Activated CD4-positive, alpha-beta T cell treated with anti-CD3 and anti-CD28 coated beads, Interleukin-2, amount 50 U/mL, for 16 hours (primary cell): ENCODE measurements around the gene TBC1D22A.
"Not testable (repeated sequence)": the region's sequence is repeated elsewhere in the genome, so short reads cannot be mapped to it uniquely, and the experiment has no call there.

Experiments
- DNase-seq: peaks from one replicate; pipeline ENCODE4 v3.0.0-alpha.2; 2020

Gene TBC1D22A

DNA sequence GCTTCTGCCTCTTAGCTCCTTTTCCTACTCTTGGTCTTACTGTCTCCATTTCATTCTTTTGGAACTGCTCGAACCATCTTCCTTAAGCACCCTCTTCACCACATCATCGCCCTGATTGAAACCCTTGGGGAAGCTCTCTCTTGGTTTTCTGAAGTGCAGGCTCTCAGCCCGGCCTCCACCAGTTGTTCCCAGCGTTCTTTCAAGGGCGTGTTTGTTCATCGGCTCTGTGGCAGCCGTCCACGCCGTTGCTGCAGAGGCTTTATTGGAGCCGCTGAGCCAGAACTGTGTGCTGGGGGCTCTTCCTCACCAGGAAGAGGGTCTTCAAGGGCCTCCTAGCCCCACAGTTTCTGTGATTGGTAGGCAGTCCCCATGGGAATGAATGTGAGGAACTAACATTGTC is 214.1 kb downstream of the TBC1D22A start:
- no peak for DNase-seq

DNA sequence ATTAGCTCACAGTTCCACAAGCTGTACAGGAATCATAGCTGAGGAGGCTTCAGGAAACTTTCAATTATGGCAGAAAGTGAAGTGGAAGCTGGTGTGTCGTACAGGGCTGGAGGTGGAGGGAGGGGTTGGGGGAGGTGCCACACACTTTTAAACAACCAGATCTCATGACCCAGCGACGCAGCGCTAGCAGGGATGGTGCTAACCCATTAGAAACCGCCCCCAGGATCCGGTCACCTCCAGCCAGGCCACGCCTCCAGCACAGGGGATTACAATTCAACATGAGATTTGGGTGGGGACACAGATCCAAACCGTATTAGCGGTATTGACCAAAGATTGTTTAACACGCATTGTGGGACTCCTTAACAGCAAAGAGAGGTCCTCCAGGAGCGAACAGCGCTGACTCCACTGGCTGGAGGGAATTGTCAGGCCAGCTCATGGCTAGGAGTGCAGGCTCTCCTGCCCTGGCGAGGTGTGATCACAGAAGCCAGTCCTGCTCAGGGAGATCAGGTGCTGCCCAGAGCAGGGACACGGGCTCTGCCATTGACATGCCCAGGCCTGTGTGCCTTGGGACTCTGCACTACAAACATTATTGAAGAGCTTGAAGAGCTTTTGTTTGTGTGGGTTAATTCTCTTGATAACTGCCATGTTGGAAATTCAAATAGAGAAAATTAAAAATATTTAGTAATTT is 215.3 kb downstream of the TBC1D22A start:
- DNase-seq = no peak

GRCh38 chr22:46978668-46979067 is 216.2 kb downstream of the TBC1D22A start:
- not testable (repeated sequence) for DNase-seq

- DNase-seq = no peak
Observed at GRCh38 chr22:46979506-46979905, 217.1 kb downstream of the TBC1D22A start.

DNA sequence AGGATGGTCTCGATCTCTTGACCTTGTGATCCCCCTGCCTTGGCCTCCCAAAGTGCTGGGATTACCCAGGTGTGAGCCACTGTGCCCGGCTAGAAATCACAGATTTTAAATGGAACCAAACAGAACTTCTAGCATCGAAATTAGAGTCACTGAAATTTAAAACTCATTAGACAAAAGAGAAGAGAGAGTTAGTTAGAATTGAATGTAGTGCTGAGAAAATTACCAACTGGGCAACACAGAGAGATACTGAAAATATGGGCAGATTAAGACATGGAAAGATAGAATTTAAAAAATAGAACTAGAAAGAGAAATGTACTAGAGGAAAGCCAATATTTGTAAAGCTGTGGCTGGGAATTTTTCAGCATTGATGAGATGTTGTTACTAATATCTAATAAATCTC is 217.9 kb downstream of the TBC1D22A start:
- DNase-seq = no peak

GRCh38 chr22:46982635-46983034 is 220.2 kb downstream of the TBC1D22A start:
- DNase-seq = no peak

- no peak for DNase-seq
Observed at GRCh38 chr22:46983046-46983445, 220.6 kb downstream of the TBC1D22A start.

DNA sequence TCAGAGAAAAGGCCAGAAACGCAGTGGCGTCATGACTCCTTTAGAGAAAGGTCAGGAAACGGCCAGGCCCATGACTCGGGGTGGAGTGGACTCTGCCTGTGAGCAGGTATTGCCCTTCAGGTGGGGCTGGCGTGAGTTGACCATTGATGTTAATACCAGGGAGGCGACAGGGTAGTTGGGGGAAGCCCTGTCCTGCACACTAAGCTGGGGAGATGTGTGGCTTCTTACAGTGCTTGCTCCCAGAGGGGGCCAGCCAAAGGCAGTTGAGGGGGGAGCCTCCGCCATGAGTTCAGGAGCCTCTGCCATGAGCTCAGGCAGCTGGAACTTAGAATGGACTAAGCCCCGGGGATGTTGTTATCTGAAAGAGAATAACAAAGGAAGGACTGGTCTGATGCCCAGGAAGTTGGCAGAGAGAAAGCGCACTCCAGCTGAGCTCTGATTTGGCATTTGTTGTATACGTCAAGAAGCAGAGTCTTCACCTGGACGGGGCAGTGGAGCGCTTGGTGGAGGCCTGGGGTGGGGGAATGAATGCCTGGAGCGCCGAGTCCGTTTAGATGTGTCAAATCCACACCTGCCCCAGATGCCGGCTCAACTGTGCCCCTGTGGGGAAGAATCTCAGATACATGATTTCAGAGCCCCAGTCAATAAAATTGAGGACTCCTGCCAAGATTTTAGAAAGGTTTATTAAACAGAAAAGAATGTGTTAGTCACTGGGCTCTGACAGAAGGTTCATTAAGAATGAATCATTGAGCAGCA is 222.5 kb downstream of the TBC1D22A start:
- no peak for DNase-seq

GRCh38 chr22:46985507-46985882 is 223.0 kb downstream of the TBC1D22A start:
- DNase-seq = no peak

DNA sequence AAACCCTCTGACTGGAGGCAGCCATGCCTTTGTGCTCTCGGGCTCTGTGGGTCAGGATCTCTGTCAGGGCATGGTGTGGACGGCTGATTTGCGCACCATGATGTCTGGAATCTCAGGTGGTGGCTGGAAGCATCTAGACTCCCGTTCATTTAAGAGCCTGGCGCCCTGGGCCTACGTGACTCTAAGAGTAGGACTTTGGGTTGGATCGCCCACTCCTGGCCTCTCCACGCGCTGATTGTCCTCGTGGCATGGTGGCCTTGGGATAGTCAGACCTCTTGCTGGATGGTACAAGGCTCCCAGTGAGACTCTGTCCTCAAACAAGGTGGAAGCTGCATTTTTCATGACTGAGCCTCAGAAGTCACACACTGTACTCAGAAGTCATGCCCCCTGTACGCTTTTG is 224.3 kb downstream of the TBC1D22A start:
- no peak for DNase-seq

DNA sequence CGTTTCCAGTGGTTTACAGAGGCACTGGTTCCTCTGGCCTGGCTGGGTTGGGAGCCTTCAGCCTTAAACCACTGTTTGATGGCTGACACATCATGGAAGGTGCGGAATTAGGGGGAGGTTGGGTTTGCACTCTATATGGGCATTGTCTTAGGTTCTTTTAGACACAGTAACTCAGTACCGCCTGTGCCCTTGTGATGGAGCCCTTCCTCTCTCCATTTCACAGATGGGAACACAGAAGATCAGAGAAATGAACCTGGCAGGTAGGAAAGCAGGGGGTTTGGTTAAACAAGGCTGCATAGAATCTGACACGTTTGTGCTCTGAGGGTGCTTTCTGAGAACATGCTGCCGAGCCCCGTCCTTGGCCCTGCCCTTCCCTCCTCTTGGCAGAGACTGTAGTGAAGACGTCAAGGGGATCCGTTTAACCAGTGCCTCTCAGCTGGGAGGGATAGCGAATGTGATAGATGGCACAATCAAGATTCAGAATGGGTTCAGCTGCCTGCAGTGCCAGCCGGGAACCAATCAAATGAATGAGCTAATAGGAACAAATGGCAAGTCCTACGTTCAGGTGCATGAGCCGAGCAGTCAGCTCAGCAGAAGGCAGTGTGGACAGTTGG is 228.6 kb downstream of the TBC1D22A start:
- no peak for DNase-seq

DNA sequence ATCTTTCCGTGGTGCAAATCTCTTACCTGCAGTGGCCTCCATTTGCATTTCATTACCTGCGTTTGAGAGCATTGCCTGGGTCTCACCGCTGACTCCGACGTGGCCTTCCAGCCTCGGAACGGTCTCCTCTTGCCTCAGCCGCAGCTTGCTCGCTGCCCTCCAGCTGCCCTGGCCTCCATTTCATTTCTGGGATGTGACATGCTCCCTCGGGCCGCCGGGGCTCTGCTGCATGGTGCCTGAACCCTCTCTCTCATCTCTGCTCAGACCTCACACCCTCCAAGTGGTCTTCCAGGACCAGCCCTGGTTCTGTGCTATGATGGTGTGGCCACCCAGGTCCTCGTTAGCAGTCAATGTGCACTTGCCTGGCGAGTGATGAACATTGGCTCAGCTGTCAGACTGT is 229.2 kb downstream of the TBC1D22A start:
- no peak for DNase-seq

- DNase-seq = no peak
Observed at GRCh38 chr22:46992121-46992731, 229.8 kb downstream of the TBC1D22A start.

- no peak for DNase-seq
Observed at GRCh38 chr22:46993633-46994032, 231.2 kb downstream of the TBC1D22A start.

GRCh38 chr22:46994265-46994664 is 231.8 kb downstream of the TBC1D22A start:
- DNase-seq = no peak

DNA sequence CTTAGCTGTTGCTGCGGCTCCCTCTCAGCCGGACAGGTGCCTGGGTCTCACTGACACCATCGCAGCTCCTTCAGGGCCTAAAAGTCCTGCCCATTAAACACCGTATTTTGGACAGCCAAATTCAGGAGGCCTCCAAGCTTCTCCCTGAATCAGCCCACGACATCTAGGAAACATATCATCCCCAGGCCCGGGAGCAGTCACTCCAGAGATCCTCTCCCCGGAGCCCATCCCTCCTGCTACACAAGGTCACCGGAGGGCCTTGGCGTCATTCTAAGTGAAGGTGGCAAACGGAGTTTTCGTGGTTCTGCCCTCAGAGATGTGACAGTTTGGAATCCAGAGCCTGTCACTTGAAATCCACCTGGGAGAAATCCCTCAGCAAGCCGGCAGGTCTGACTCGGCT is 232.5 kb downstream of the TBC1D22A start:
- no peak for DNase-seq

DNA sequence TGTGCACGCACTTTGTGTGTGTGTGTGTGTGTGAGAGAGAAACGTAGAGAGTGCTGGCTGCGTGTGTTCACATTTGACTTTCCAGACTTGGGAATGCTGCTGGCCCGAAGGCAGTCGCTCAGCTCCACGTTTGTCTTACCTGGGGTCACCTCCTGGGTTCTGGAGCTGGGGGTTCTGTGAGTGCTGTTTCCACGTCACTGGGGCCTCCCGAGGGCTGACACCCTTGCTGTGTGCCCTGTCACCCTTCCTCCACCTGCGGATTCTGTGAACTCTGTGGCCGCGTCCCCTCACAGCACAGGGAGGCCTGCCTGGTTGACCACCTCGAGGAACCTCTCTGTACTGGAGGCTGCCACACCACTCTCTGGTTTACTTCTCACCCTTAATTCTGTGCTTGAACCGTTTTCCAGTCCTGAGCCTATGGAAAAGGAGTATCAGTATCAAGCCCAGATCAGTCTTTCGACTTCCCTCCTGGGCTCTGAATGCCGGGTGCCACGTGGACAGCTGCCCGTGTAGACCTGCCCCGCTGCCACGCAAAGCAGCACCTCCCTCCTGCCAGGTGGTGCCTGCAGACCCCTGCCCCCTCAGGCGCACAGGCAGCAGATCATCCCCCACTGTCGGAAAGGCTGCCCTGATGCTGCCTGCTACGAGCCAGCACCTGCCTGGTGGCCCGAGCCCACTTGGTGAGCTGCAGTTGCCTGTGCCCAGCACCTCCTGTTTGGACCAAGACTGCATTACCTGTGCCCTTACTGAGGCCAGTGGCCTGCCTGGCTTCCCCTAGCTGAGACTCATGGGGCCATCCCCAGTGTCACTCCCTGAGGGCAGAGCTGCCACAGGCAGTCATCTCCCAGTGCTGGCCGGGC is 233.3 kb downstream of the TBC1D22A start:
- DNase-seq = no peak

- no peak for DNase-seq
Observed at GRCh38 chr22:46996595-46997310, 234.3 kb downstream of the TBC1D22A start.

DNA sequence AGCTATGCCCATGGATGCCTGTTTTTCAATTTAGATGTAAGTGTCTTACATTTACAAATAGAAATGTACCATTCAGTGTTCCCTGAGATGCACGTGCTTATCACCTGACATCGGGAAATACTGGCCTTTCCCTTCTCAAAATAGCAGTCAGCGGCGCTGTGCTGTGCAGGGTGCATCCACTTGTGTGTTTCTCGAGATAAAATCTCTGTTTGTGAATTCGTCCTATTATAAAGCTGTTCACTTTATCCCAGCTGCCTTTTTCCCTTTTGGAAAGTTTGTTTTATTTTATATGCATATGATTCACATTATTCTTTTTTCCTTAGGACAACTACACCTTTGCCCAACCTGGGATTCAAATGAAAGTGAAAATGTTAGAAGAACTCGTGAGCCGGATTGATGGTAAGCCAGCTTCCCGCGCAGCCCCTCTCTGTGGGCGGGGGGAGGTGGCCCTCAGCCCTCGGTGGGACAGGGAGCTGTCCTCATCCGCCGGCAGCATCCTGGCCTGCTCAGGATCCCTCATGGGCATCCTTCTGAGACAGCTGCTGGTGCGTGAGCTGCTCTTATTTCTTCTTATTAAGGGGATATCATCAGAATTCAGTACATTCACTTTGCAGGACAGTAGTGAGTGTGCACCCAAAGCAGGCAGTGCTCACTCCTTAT is 235.0 kb downstream of the TBC1D22A start:
- no peak for DNase-seq

- no peak for DNase-seq
Observed at GRCh38 chr22:46998331-46998730, 235.9 kb downstream of the TBC1D22A start.

DNA sequence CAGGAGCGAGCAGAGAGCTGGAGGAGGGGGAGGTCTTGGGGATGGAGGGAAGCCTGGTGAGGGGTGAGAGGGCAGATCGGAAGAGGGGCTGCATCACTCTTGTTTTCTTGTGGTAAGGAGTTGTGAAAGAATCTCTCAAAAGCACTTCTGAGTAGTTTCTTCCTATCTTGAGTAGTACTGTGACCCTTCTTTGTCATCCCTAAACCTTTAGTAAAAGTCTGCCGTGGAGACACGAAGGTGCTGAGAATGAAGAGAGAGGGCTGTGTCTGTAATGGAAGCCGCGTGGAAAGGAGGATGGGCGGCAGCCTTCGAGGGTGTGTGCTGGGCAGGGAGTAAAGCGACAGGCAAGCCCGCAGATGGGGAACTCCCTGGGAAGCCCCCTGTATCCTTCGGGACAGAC is 237.8 kb downstream of the TBC1D22A start:
- peak; percentile 25 for DNase-seq

GRCh38 chr22:47000888-47001287 is 238.4 kb downstream of the TBC1D22A start:
- peak; percentile 30 for DNase-seq
